Gastrocnemius medialis (tissue), 4 donors: Measurements from ENCODE around the gene C10orf90.

Experiments
- CTCF ChIP-seq, 5 experiments: fragments of 450-650 bp in 3 of 5; fragments of 200-600 bp in 2 of 5; sonication (generic) in 2 of 5; IDR thresholded peaks in 4 of 5; conservative IDR thresholded peaks in 1 of 5; 1 replicate in 4 of 5; 2 replicates in 1 of 5; pipeline ENCODE4 v1.5.1; 2016 to 2019; ENCODE audit warnings: antibody characterized with exemption in 5 of 5, mild to moderate bottlenecking in 3 of 5, moderate library complexity in 3 of 5
- POLR2A ChIP-seq, 2 donors: fragments of 450-650 bp; IDR thresholded peaks; one replicate each; pipeline ENCODE4 v1.6.1; 2017; ENCODE audit warnings: antibody characterized with exemption in 2 of 2, mild to moderate bottlenecking in 2 of 2, moderate library complexity in 2 of 2

- TF ChIP-seq POLR2A (IDR thresholded peaks at IDR 0.05) (no peak), CTCF (IDR thresholded peaks at IDR 0.05 in 4 of 5, conservative IDR thresholded peaks at IDR 0.05 in 1 of 5) (no peak)
These were observed 125.9 kb downstream of the C10orf90 start for GRCh38 chr10:126544565-126544964.
